GM23338 (cell line): ENCODE measurements around the gene CTU1. TPM values are rescaled to one million over a fixed set of nuclear protein-coding genes. Genes with fewer than 3 reads are reported as not detected.

ENCODE experiments used
- ATAC-seq: fragments of 200-7000 bp; cut with Tn5 transposase; 3 replicates; pipeline ENCODE4 v1.9.1; 2020
- DNase-seq: peaks from one replicate; pipeline ENCODE4 v3.0.0-alpha.2; 2015; ENCODE audit warnings: low spot score
- H2AFZ ChIP-seq: fragments of 200-600 bp; sonication (generic); 2 replicates; pipeline ENCODE4 v1.8.0; 2016; ENCODE audit warnings: antibody characterized with exemption, mild to moderate bottlenecking, moderate library complexity
- H3F3A ChIP-seq: fragments of 200-600 bp; sonication (generic); replicated peaks from 2 replicates; pipeline ENCODE4 v1.8.0; 2017; ENCODE audit warnings: antibody characterized with exemption, mixed run types, low read depth
- H3K27ac ChIP-seq: fragments of 200-600 bp; sonication (generic); 2 replicates; pipeline ENCODE4 v1.6.1; 2016; ENCODE audit warnings: low read depth
- H3K27me3 ChIP-seq: fragments of 200-600 bp; sonication (generic); 2 replicates; pipeline ENCODE4 v1.8.0; 2016; ENCODE audit warnings: mild to moderate bottlenecking, mixed run types, moderate library complexity; ENCODE audit not compliant: insufficient read depth
- H3K36me3 ChIP-seq: fragments of 200-600 bp; sonication (generic); 2 replicates; pipeline ENCODE4 v1.8.0; 2016; ENCODE audit warnings: mild to moderate bottlenecking; ENCODE audit not compliant: insufficient read depth
- H3K4me1 ChIP-seq: fragments of 200-600 bp; sonication (generic); 2 replicates; pipeline ENCODE4 v1.8.0; 2016; ENCODE audit warnings: mild to moderate bottlenecking, moderate library complexity; ENCODE audit not compliant: insufficient read depth
- H3K4me2 ChIP-seq: fragments of 200-600 bp; sonication (generic); 2 replicates; pipeline ENCODE4 v1.7.1; 2017; ENCODE audit warnings: mixed run types
- H3K4me3 ChIP-seq: fragments of 200-600 bp; sonication (generic); 2 replicates; pipeline ENCODE4 v1.6.1; 2016; ENCODE audit warnings: mixed run types
- H3K79me2 ChIP-seq: fragments of 200-600 bp; sonication (generic); replicated peaks from 2 replicates; pipeline ENCODE4 v1.8.0; 2017; ENCODE audit warnings: mild to moderate bottlenecking; ENCODE audit not compliant: insufficient read depth
- H3K9me2 ChIP-seq: fragments of 200-600 bp; sonication (generic); 2 replicates; pipeline ENCODE4 v1.8.0; 2017; ENCODE audit not compliant: insufficient read depth
- H4K20me1 ChIP-seq: fragments of 200-600 bp; sonication (generic); replicated peaks from 2 replicates; pipeline ENCODE4 v1.8.0; 2017; ENCODE audit warnings: mild to moderate bottlenecking; ENCODE audit not compliant: insufficient read depth
- H3K27ac Mint-ChIP-seq: 2 replicates; pipeline ENCODE4 v1.8.0; 2020; ENCODE audit warnings: inconsistent platforms, mild to moderate bottlenecking, moderate library complexity, mixed read lengths
- H3K27me3 Mint-ChIP-seq: 3 replicates; pipeline ENCODE4 v1.8.0; 2022; ENCODE audit warnings: low read depth, mild to moderate bottlenecking, moderate library complexity, mixed read lengths, inconsistent platforms; ENCODE audit not compliant: insufficient read depth, poor library complexity
- H3K36me3 Mint-ChIP-seq: 3 replicates; pipeline ENCODE4 v1.8.0; 2021; ENCODE audit warnings: low read depth, mild to moderate bottlenecking, inconsistent platforms, moderate library complexity, mixed read lengths
- H3K4me1 Mint-ChIP-seq: 3 replicates; pipeline ENCODE4 v1.8.0; 2020; ENCODE audit warnings: mild to moderate bottlenecking, inconsistent platforms, mixed read lengths
- H3K4me3 Mint-ChIP-seq: 3 replicates; pipeline ENCODE4 v1.8.0; 2021; ENCODE audit warnings: moderate library complexity, mild to moderate bottlenecking, inconsistent platforms, mixed read lengths
- H3K9me3 Mint-ChIP-seq: 3 replicates; pipeline ENCODE4 v1.8.0; 2020; ENCODE audit warnings: moderate library complexity, mild to moderate bottlenecking, inconsistent platforms, mixed read lengths
- CREB1 ChIP-seq: fragments of 250-450 bp; sonication (Bioruptor Pico); IDR thresholded peaks from 2 replicates; pipeline ENCODE4 v1.5.0; 2020; ENCODE audit warnings: low read depth, mild to moderate bottlenecking, moderate library complexity
- CTCF ChIP-seq, 2 experiments: fragments of 200-600 bp in 1 of 2; sonication (generic) in 1 of 2; conservative IDR thresholded peaks; 2 replicates each; pipeline versions ENCODE4 v1.5.1 to v1.6.1; 2016 to 2017; ENCODE audit warnings: antibody characterized with exemption in 2 of 2, low read depth in 2 of 2, mild to moderate bottlenecking in 2 of 2, moderate library complexity in 1 of 2
- ETS1 ChIP-seq: IDR thresholded peaks from 2 replicates; pipeline ENCODE4 v1.6.1; 2016; ENCODE audit warnings: antibody characterized with exemption
- EZH2 ChIP-seq: fragments of 200-600 bp; sonication (generic); IDR thresholded peaks from one replicate; pipeline ENCODE4 v1.8.0; 2017; ENCODE audit warnings: antibody characterized with exemption, mild to moderate bottlenecking, low read depth; ENCODE audit not compliant: unreplicated experiment
- JUNB ChIP-seq: IDR thresholded peaks from one replicate; pipeline ENCODE4 v1.6.1; 2016; ENCODE audit warnings: antibody characterized with exemption; ENCODE audit not compliant: unreplicated experiment
- NANOG ChIP-seq: IDR thresholded peaks from 2 replicates; pipeline ENCODE4 v1.6.1; 2016; ENCODE audit warnings: antibody characterized with exemption, borderline replicate concordance
- REST ChIP-seq: IDR thresholded peaks from one replicate; pipeline ENCODE4 v1.6.1; 2018; ENCODE audit warnings: antibody characterized with exemption; ENCODE audit not compliant: unreplicated experiment
- STAT1 ChIP-seq: IDR thresholded peaks from one replicate; pipeline ENCODE4 v1.6.1; 2016; ENCODE audit warnings: antibody characterized with exemption; ENCODE audit not compliant: unreplicated experiment
- ZNF114 ChIP-seq: fragments of 250-450 bp; sonication (Bioruptor Pico); IDR thresholded peaks from 2 replicates; pipeline ENCODE4 v1.5.0; 2020; ENCODE audit warnings: mild to moderate bottlenecking, moderate library complexity
- ZNF331 ChIP-seq: fragments of 250-450 bp; sonication (Bioruptor Pico); IDR thresholded peaks from 2 replicates; pipeline ENCODE4 v1.5.0; 2020; ENCODE audit warnings: low read depth, mild to moderate bottlenecking, moderate library complexity
- ZNF462 ChIP-seq: fragments of 250-450 bp; sonication (Bioruptor Pico); IDR thresholded peaks from 2 replicates; pipeline ENCODE4 v1.5.0; 2020; ENCODE audit warnings: mild to moderate bottlenecking, moderate library complexity
- polyA plus RNA-seq: library from polyadenylated mRNA; unstranded; fragments of >200 nt; fragmentation: Nextera tagmentation; extraction: Ambion mirVana; gene quantifications from 2 replicates; pipeline ENCODE4 v1.2.1, GENCODE V29; 2016
- total RNA-seq: library from RNA; depleted of rRNA; stranded (reverse); fragments of >200 nt; shearing (Covaris generic); gene quantifications from 2 replicates; pipeline ENCODE4 v1.2.3, GENCODE V29; 2014

The CTU1 gene
- total and polyA plus RNA-seq, 2 experiments from 2014 or later = 3.7 to 18.8 TPM

GRCh38 chr19:51147663-51148062 is 39.5 kb upstream of the CTU1 start:
- H3K4me3 Mint-ChIP-seq = no peak overlapping the region

More at GRCh38 chr19:51147663-51148062, 39.5 kb upstream of the CTU1 start:
- Histone ChIP-seq H3K27me3 (no peaks in the 10 kb centered on the region), H2AFZ (no peak overlapping the region), H3K9me2 (0 out of 2 replicates have a peak, but pooled peaks cover 10% of the 10 kb centered on the region), H3K4me2 (no peak overlapping the region), H3F3A (no peaks in the 10 kb centered on the region), H3K4me3 (no peak overlapping the region), H3K36me3 (no peaks in the 10 kb centered on the region), H3K79me2 (no peaks in the 10 kb centered on the region), H3K27ac (no peak overlapping the region), H4K20me1 (no peaks in the 10 kb centered on the region), H3K4me1 (no peaks in the 10 kb centered on the region)
- H3K4me1 Mint-ChIP-seq = no peaks in the 10 kb centered on the region; the same call in 2 of the 3 replicates
- H3K27me3 Mint-ChIP-seq = peaks cover 12% of the 10 kb centered on the region
- H3K27ac Mint-ChIP-seq = 0 out of 2 replicates have a peak overlapping the region, but pooled peaks have one; percentile 36
- TF ChIP-seq CREB1 (CRISPR knock-in tag) (no peak), REST (no peak), STAT1 (no peak), ZNF462 (no peak), EZH2 (no peak), ZNF331 (CRISPR knock-in tag) (no peak), CTCF (conservative IDR thresholded peaks at IDR 0.05; ENCODE audit: low read depth in 2 of 2) (no peak), NANOG (no peak), JUNB (no peak), ZNF114 (no peak), ETS1 (no peak)
- no peak for DNase-seq
- no peaks in the 10 kb centered on the region; the same call in 2 of the 3 replicates for H3K36me3 Mint-ChIP-seq
- no peak for ATAC-seq
- peaks cover 7% of the 10 kb centered on the region; the same call in 1 of the 3 replicates for H3K9me3 Mint-ChIP-seq
